ENCODE results near the gene LRRC3. TPM values are rescaled to one million over a fixed set of nuclear protein-coding genes. Genes with fewer than 3 reads are reported as not detected.

Gene LRRC3
- polyA plus RNA-seq, 1 donor (not counting 4 experiments of a cell fraction or from before 2014, with no cell fraction given): 1.4 TPM

- Histone ChIP-seq H3K36me3 (ENCODE audit: control insufficient read depth in 2 of 2, extremely low read depth in 1 of 2, insufficient read depth in 2 of 2, low read length in 2 of 2) (no peaks in the 10 kb centered on the region), H2AFZ (ENCODE audit: control insufficient read depth, low read length) (peak overlapping the region; percentile 52), H3K27me3 (ENCODE audit: control insufficient read depth, extremely low read depth, insufficient read depth, low read length) (peaks cover 11% of the 10 kb centered on the region), H3K9ac (ENCODE audit: control insufficient read depth, extremely low read depth, insufficient read depth, low read length) (no peak overlapping the region), H3K4me2 (ENCODE audit: control insufficient read depth, extremely low read depth, insufficient read depth, low read depth, low read length) (peak overlapping the region; percentile 72), H3K4me3 (ENCODE audit: control insufficient read depth in 2 of 3, extremely low read depth in 1 of 3, insufficient read depth in 2 of 3, low read depth in 1 of 3, low read length in 3 of 3) (peak overlapping the region; percentile 1 to 54 (median 50)), H4K20me1 (ENCODE audit: control insufficient read depth, extremely low read depth, insufficient read depth, low read length) (no peaks in the 10 kb centered on the region), H3K9me3 (ENCODE audit: control insufficient read depth, low read depth, low read length) (no peaks in the 10 kb centered on the region), H3K27ac (ENCODE audit: control insufficient read depth, insufficient read depth, low read length) (no peak overlapping the region), H3K9me1 (ENCODE audit: control insufficient read depth, extremely low read depth, insufficient read depth, low read length) (no peaks in the 10 kb centered on the region), H3K79me2 (ENCODE audit: control insufficient read depth, insufficient read depth, low read length) (no peaks in the 10 kb centered on the region), H3K4me1 (ENCODE audit: control insufficient read depth, extremely low read depth, insufficient read depth, low read length) (no peaks in the 10 kb centered on the region)
- dilution Hi-C loops (cut with MboI; ENCODE audit: extremely low pct_ligation_motif_present, low sequenced_read_pairs): no loop called here
- FAIRE-seq (no peak), DNase-seq (ENCODE audit: low read depth, low spot score) (no peak)
- TF ChIP-seq EZH2 (IDR thresholded peaks at IDR 0.05; ENCODE audit: low read length) (no peak), CTCF (optimal IDR thresholded peaks at IDR 0.05 in 1 of 3, IDR thresholded peaks at IDR 0.05 in 1 of 3, conservative IDR thresholded peaks at IDR 0.05 in 1 of 3; ENCODE audit: extremely low read depth in 1 of 3, insufficient read depth in 2 of 3, low read length in 3 of 3) (peak; percentile 72 to 96 (median 96))
Observed at GRCh38 chr21:44510508-44511218, 55.4 kb downstream of the LRRC3 start.

GRCh38 chr21:44511219-44511937, 56.1 kb downstream of the LRRC3 start:
- no peaks in the 10 kb centered on the region for H3K36me3 ChIP-seq (ENCODE audit: control insufficient read depth in 2 of 2, extremely low read depth in 1 of 2, insufficient read depth in 2 of 2, low read length in 2 of 2)
- H3K4me3 ChIP-seq (ENCODE audit: control insufficient read depth in 2 of 3, extremely low read depth in 1 of 3, insufficient read depth in 2 of 3, low read depth in 1 of 3, low read length in 3 of 3): no peak overlapping the region
- DNase-seq (ENCODE audit: low read depth, low spot score) (no peak), FAIRE-seq (no peak)
- H3K9me3 ChIP-seq (ENCODE audit: control insufficient read depth, low read depth, low read length): no peaks in the 10 kb centered on the region
- H3K27me3 ChIP-seq (ENCODE audit: control insufficient read depth, extremely low read depth, insufficient read depth, low read length): peaks cover 11% of the 10 kb centered on the region
- H3K27ac ChIP-seq (ENCODE audit: control insufficient read depth, insufficient read depth, low read length): no peak overlapping the region
- no peaks in the 10 kb centered on the region for H4K20me1 ChIP-seq (ENCODE audit: control insufficient read depth, extremely low read depth, insufficient read depth, low read length)
- TF ChIP-seq EZH2 (IDR thresholded peaks at IDR 0.05; ENCODE audit: low read length) (no peak), CTCF (optimal IDR thresholded peaks at IDR 0.05 in 1 of 3, IDR thresholded peaks at IDR 0.05 in 1 of 3, conservative IDR thresholded peaks at IDR 0.05 in 1 of 3; ENCODE audit: extremely low read depth in 1 of 3, insufficient read depth in 2 of 3, low read length in 3 of 3) (no peak)
- no peak overlapping the region for H3K4me2 ChIP-seq (ENCODE audit: control insufficient read depth, extremely low read depth, insufficient read depth, low read depth, low read length)
- H3K9me1 ChIP-seq (ENCODE audit: control insufficient read depth, extremely low read depth, insufficient read depth, low read length): no peaks in the 10 kb centered on the region
- dilution Hi-C loops (cut with MboI; ENCODE audit: extremely low pct_ligation_motif_present, low sequenced_read_pairs): no loop called here
- no peak overlapping the region for H3K9ac ChIP-seq (ENCODE audit: control insufficient read depth, extremely low read depth, insufficient read depth, low read length)
- H3K4me1 ChIP-seq (ENCODE audit: control insufficient read depth, extremely low read depth, insufficient read depth, low read length): no peaks in the 10 kb centered on the region
- no peaks in the 10 kb centered on the region for H3K79me2 ChIP-seq (ENCODE audit: control insufficient read depth, insufficient read depth, low read length)
- H2AFZ ChIP-seq (ENCODE audit: control insufficient read depth, low read length): no peak overlapping the region

Small RNA genes within 50 kb of the gene (small RNA-seq; reads per million reads assigned to genes)
- gene RF00285 (ENCODE audit: insufficient read length in 3 of 3, low read depth in 3 of 3, low replicate concordance in 1 of 3): 0 reads per million in 3 experiments

Other genes with a start within 250 kb of the LRRC3 start
- 1.7 to 2.2 TPM (median 1.8 TPM) in 3 replicates for gene ICOSLG, start 214.6 kb upstream of the LRRC3 start, polyA plus RNA-seq
- not detected in 3 replicates for gene DNMT3L, start 193.6 kb upstream of the LRRC3 start, polyA plus RNA-seq
- gene AIRE, start 169.6 kb upstream of the LRRC3 start, polyA plus RNA-seq: not detected in 3 replicates
- gene PFKL, start 155.5 kb upstream of the LRRC3 start, polyA plus RNA-seq: 46.6 to 73.3 TPM (median 58.9 TPM) in 3 replicates
- gene CFAP410, start 116.1 kb upstream of the LRRC3 start, polyA plus RNA-seq: 2.2 to 5.7 TPM (median 2.9 TPM) in 3 replicates
- gene TRPM2, start 101.9 kb upstream of the LRRC3 start, polyA plus RNA-seq: 0.31 to 0.60 TPM (median 0.52 TPM) in 3 replicates
- not detected in 3 replicates for gene KRTAP10-1, start 84.7 kb downstream of the LRRC3 start, polyA plus RNA-seq
- not detected in 3 replicates for gene KRTAP10-2, start 96.0 kb downstream of the LRRC3 start, polyA plus RNA-seq
- gene KRTAP10-3, start 103.3 kb downstream of the LRRC3 start, polyA plus RNA-seq: not detected in 3 replicates
- gene KRTAP10-4, start 118.2 kb downstream of the LRRC3 start, polyA plus RNA-seq: 0.06 TPM in 1 of 3 replicates, not detected in the others
- gene KRTAP10-5, start 125.1 kb downstream of the LRRC3 start, polyA plus RNA-seq: not detected in 3 replicates
- gene KRTAP10-6, start 137.0 kb downstream of the LRRC3 start, polyA plus RNA-seq: not detected in 3 replicates
- not detected in 3 replicates for gene KRTAP10-7, start 145.1 kb downstream of the LRRC3 start, polyA plus RNA-seq
- gene KRTAP10-8, start 156.6 kb downstream of the LRRC3 start, polyA plus RNA-seq: not detected in 3 replicates
- not detected in 3 replicates for gene KRTAP10-9, start 171.6 kb downstream of the LRRC3 start, polyA plus RNA-seq
- gene KRTAP10-10, start 181.8 kb downstream of the LRRC3 start, polyA plus RNA-seq: not detected in 3 replicates
- gene KRTAP10-11, start 190.9 kb downstream of the LRRC3 start, polyA plus RNA-seq: not detected in 3 replicates
- gene KRTAP12-4, start 199.1 kb downstream of the LRRC3 start, polyA plus RNA-seq: not detected in 3 replicates
- not detected in 3 replicates for gene KRTAP12-3, start 202.4 kb downstream of the LRRC3 start, polyA plus RNA-seq
- not detected in 3 replicates for gene KRTAP12-2, start 211.4 kb downstream of the LRRC3 start, polyA plus RNA-seq
- not detected in 3 replicates for gene KRTAP12-1, start 226.7 kb downstream of the LRRC3 start, polyA plus RNA-seq
- not detected in 3 replicates for gene KRTAP10-12, start 241.7 kb downstream of the LRRC3 start, polyA plus RNA-seq